IMR-90 (cell line): Measurements from ENCODE around the gene PARD3.

ENCODE experiments used
- BHLHE40 ChIP-seq: fragments of 150-350 bp; IDR thresholded peaks from 2 replicates; pipeline ENCODE4 v1.6.1; 2016; ENCODE audit warnings: mild to moderate bottlenecking, low read depth, low read length
- ELK1 ChIP-seq: fragments of 150-350 bp; IDR thresholded peaks from 2 replicates; pipeline ENCODE4 v1.6.1; 2016; ENCODE audit warnings: low read depth, mild to moderate bottlenecking, low read length, moderate library complexity, borderline replicate concordance
- MAZ ChIP-seq: IDR thresholded peaks from 2 replicates; pipeline ENCODE4 v1.6.1; 2012; ENCODE audit warnings: low read depth, mild to moderate bottlenecking, low read length, improper control_type of control experiment, moderate library complexity, borderline replicate concordance
- MXI1 ChIP-seq: IDR thresholded peaks from 2 replicates; pipeline ENCODE4 v1.6.1; 2012; ENCODE audit warnings: low read depth, mild to moderate bottlenecking, low read length, moderate library complexity, borderline replicate concordance
- POLR2A ChIP-seq: IDR thresholded peaks from 2 replicates; pipeline ENCODE4 v1.6.1; 2012; ENCODE audit warnings: mild to moderate bottlenecking, low read depth, low read length
- RAD21 ChIP-seq: IDR thresholded peaks from 2 replicates; pipeline ENCODE4 v1.6.1; 2012; ENCODE audit warnings: low read length, improper control_type of control experiment
- RCOR1 ChIP-seq: IDR thresholded peaks from 2 replicates; pipeline ENCODE4 v1.6.1; 2012; ENCODE audit warnings: mild to moderate bottlenecking, low read length, improper control_type of control experiment; ENCODE audit not compliant: insufficient replicate concordance
- RFX5 ChIP-seq: IDR thresholded peaks from 2 replicates; pipeline ENCODE4 v1.8.0; 2012; ENCODE audit warnings: low read depth, mild to moderate bottlenecking, low read length, moderate library complexity
- SMC3 ChIP-seq: fragments of 150-350 bp; IDR thresholded peaks from 2 replicates; pipeline ENCODE4 v1.6.1; 2016; ENCODE audit warnings: low read depth, mild to moderate bottlenecking, antibody characterized with exemption, low read length, moderate library complexity
- USF2 ChIP-seq: fragments of 150-350 bp; IDR thresholded peaks from 2 replicates; pipeline ENCODE4 v1.6.1; 2017; ENCODE audit warnings: mild to moderate bottlenecking, antibody characterized with exemption, low read length, low read depth
- TF ChIP-seq, protein P1 (sequence below): conservative IDR thresholded peaks from 2 replicates; pipeline ENCODE4 v1.5.1; 2012; ENCODE audit warnings: mild to moderate bottlenecking, low read depth, low read length, improper control_type of control experiment

GRCh38 chr10:34205452-34205851, 609.6 kb downstream of the PARD3 start:
- TF ChIP-seq POLR2A (no peak), RAD21 (no peak), MXI1 (no peak), USF2 (no peak), BHLHE40 (no peak), ELK1 (no peak), RCOR1 (no peak), SMC3 (no peak), RFX5 (no peak), MAZ (no peak)
- TF ChIP-seq, protein P1, sequence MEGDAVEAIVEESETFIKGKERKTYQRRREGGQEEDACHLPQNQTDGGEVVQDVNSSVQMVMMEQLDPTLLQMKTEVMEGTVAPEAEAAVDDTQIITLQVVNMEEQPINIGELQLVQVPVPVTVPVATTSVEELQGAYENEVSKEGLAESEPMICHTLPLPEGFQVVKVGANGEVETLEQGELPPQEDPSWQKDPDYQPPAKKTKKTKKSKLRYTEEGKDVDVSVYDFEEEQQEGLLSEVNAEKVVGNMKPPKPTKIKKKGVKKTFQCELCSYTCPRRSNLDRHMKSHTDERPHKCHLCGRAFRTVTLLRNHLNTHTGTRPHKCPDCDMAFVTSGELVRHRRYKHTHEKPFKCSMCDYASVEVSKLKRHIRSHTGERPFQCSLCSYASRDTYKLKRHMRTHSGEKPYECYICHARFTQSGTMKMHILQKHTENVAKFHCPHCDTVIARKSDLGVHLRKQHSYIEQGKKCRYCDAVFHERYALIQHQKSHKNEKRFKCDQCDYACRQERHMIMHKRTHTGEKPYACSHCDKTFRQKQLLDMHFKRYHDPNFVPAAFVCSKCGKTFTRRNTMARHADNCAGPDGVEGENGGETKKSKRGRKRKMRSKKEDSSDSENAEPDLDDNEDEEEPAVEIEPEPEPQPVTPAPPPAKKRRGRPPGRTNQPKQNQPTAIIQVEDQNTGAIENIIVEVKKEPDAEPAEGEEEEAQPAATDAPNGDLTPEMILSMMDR: no peak
